RKO (cell line): ENCODE results near the gene LPP.

Experiments
- DNase-seq: peaks from one replicate; pipeline ENCODE4 v3.0.0-alpha.2; 2016; ENCODE audit warnings: low spot score

Gene LPP

DNA sequence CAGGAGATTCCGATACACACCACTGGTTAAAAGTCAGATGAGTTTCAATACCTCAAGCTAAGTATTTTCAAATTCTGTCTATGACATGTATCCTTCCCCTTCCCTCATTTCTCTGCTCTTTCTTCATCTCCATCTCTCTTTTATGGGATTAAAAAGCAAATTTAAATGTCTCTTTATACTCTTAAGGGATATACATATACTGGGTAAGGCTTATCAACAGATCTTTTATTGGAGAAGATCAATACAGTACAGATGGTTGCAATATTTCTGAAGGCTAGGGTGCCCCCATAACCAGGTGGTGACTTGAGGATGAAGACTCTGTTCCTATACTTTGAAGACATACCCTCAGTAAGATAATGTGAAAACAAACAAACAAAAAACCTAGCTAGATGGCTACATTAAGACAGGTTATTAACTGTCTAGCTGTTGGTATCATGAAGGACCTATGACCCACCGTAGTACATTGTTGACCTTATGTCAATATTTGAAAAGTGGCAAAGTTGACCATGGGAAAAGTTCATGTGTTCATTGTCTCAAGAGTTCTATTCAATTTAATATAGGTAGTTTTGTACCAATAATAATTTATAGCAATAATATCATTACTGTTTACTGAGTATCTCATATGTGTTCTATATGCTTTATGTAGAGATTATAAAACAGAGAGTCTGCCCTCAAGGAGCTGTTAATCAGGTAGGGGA lies 319.8 kb downstream of the LPP start:
- no peak for DNase-seq

DNA sequence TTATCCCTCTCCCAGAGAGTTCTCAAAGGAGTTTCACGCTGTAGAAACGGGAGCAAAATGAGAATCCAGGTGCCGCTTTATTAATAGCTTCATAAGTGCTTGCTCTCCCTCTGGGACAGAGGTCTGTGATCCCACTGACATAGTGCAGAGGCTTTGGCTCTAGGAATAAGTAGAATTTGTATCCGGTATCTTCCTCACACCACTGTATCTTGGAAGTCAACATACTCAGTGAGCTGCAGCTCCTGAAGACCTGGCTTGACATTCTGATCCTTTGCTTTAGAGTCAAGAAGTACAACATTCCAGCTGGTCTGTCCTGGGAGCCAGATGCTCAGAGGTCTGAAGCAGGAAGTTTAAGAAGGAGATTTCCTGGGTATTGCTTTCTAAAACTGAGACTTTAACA lies 323.0 kb downstream of the LPP start:
- no peak for DNase-seq

DNA sequence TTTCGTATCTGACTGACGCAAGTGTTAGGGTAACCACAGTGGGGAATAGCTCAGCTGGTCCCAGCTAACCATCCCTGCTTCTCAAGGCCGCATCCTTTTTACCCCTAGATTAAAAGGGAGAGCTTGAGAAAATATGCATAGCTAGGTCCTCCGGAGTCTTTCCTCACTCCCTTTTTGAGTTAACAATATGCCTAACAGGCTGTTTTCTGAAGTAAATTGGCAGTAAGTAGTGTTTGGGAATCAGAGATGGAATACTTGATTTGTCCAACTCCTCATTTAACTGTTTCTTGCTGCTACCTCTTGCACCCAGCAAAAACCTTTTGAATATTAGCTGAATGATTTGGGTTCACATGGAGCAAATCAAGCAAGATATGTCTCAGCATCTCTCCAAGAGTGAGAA lies 326.1 kb downstream of the LPP start:
- no peak for DNase-seq

DNA sequence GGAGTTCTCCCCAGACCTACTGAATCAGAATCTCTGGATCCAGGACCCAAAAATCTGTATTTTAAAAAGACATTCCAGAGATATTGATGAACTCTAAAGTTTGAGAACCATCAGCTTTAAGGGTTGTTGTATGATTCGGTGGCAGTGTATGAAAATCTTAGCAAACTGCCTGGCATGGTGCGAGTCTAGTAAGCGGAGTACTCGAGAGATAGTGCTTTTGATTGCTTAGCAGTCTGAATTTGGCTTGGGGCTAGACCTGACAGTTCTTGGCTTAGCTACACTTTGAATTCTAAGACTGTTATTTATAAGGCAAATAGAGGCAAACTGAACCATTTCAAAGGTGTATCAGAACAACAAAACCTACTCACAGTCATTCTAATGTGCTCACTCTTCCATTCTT lies 329.0 kb downstream of the LPP start:
- DNase-seq = no peak

DNA sequence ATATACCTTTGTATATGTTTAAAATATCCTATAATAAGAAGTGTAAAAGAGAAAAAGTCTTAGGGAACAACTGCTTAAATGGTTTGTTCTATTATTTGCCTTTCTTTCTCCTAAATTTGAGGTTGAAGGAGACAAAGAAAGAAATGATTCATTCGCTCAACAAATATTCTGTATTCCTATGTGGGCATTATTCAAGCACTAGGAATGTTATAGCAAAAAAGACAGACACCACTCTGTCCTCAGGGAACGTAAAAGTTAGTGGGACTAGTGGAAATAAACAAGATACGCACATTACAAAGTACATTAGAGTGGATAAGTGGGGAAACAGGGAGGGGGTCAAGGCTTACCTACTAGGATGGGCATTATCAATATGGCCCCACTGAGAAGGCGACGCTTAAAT lies 332.2 kb downstream of the LPP start:
- DNase-seq = no peak

DNA sequence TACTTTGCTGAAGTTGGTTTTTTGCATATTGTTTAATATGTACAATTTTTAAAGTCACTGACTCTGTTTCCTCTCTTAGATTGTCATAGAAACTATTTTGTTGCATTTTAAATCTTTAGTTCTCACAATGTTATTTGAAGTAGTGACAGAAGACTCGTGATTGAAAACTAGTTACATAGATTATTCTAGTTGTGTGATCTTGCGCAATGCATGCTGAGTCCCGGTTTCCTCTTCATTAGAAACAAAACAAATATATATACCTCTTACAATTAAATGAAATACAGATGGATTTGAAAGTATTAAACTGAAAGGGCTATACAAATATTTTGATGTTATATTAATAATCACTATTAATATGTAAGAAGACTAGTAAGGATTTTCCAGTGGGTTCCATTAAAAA lies 333.0 kb downstream of the LPP start:
- no peak for DNase-seq

DNA sequence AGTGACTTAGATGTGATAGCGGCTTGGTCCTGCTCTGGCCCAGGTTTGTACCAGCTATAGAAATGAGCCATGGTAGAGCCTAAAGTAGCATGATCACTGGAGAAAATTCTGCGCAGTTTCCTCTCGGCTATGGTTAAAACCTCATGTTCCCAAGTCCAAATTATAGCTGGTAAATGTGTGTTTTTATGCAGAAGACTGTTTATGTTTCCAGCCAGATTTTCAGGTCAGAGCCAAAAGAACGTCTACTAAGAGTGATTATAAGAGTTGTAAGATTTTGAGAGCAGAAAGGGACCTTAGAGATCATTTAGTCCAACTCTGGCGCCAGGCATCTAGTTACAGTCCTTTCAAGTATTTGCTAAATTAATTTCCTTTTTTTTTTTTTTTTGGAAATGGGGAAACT lies 333.7 kb downstream of the LPP start:
- DNase-seq = no peak

DNA sequence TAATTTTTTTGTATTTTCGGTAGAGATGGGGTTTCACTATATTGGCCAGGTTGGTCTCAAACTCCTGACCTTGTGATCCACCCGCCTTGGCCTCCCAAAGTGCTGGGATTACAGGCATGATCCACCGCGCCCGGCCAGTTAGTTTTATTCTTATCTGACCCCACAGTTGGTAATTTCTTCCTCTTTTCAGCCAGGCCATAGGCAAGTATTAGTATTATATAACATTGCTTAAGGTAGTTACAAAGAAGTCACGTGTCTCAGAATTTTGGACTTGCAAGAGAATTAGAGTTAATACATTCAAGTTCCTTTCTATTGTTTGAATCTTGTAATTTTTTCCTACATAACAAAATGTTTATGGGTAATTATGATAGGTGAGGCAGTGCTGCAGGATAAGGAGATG lies 334.8 kb downstream of the LPP start:
- DNase-seq = no peak

DNA sequence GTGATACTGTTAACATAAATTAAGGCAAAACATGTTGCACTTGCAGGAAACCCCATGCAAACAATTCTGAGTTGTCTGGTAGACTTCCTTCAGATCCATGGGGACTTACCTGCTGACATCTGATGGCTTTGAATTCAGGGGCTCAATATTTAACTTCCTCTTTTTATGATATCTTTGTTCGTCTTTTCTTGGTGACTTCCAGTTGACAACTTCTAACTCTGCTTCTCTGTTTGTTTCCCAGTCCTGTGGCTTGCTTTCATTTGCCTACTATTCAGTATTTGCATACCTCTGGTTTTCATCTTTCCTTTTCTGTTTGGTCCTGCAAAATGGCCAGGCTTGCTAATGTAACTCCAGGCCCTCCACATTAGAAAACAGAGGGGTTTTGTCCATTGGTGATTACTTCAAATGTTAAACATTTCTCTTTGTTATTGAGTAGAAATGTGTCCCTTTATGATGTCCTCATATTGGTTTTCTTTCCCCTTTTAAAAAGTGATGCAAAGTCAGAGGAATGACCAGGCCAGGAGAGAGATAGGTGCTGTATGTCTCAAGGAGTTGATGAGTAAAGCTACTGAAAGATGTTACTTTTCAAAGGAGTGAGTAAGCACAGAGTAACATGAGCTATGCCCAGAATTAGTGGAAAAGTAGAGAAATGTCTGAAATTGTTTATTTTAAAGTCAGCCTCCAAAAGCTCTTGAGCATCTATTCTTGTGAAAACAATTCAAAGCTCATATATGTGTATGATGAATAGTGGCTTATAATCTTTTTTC lies 335.9 kb downstream of the LPP start:
- DNase-seq = no peak

DNA sequence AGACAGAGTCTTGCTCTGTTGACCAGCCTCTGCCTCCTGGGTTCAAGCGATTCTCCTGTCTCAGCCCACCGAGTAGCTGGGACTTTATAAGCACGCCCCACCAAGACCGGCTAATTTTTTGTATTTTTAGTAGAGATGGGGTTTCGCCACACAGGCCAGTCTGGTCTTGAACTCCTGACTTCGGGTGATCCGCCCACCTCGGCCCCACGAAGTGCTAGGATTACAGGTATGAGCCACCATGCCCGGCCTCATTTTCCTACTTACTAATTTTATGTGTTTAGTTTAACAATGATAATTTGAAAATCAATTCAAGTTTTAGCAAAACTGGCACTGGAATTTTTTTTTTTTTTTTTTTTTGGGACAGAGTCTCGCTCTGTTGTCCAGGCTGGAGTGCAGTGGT lies 336.5 kb downstream of the LPP start:
- no peak for DNase-seq

DNA sequence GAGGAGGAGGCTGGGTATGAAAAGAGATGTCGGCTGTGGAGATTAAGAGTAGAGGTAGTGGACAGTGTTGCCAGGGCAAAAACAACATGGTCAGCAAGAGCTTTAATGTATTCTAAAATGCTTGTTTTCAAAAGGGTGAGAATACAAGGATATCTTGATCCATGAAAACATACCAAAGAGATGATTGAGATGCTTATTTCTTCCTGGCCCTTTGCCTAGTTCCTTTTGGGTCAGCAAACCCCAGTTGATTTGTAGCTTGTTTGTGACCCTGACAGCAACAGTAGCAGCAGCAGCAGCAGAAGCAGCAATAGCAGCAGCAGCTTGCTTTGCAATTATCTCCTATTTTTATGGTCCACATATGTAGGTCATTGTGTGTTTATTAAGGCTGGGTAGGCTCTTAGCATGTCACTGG lies 337.3 kb downstream of the LPP start:
- DNase-seq = no peak

DNA sequence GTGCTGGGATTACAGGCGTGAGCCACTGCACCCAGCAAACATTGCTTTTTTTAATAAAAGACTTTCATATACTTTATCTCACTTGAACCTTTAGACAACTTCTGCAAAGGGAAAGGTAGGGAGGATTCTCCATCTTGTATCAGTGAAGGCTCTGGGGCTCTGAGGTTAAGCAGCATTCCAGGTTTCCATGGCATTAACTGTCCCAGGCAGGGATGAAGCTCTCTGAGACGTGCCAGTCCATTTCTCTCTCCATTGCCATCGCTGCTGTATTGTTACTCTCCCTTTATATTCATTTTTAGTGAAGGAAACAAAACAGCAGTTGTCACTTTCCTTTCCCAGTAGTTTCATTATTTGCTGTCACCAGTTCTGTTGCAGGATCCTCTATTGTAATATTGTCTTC lies 342.4 kb downstream of the LPP start:
- DNase-seq = no peak

DNA sequence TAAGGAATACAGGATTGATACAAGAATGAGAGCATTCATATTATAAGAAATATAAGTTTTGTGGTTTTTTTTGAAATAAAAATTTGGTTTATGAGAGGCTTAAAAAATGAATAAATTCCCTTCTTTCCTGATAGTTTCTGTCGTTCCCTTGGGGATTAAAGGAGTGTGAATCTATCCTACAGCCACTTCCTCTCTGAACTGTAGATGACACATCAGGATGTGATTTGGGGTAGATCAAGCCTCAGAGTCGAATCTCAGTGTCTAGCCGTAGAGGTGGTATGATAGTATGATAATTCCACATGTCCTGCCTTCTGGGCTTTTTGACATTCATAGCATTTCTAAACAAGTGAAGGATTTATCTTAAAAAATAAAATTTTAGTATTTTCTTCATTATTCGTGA lies 343.1 kb downstream of the LPP start:
- DNase-seq = peak; percentile 24

DNA sequence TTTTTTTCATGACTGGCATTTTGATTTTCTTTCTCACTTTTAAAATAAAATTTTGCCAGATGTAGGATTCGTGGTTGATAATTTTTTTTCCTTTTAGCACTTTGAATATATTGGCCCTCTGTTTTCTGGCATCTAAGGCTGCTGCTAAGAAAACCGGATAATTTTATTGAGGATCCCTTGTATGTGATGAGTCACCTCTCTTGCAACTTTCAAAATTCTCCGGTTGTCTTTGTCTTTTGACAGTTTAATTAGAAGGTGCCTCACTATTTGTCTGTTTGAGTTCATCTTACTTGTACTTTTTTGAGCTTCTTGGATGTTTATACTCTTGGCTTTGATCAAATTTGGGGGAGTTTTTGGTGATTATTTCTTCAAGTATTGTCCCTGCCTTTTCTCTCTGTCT lies 349.7 kb downstream of the LPP start:
- DNase-seq = no peak

DNA sequence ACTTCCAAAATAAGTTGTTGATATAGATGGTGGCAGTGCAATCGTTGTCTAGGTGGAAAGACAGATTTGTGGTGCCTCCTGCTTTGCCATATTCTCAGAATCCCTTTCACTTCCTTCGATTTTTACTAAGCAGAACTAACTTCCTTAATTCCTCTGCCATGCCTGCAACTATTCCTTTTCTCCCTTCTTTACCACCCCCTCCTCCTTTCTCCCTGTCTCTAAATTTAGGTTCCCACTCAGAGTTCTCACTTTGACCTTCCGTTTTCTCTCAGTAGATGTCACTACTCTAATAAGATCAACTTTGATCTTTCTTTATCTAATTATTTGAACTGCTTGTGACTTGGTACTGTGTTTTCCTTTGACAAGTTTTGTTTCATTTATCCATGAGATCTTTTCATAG lies 351.2 kb downstream of the LPP start:
- DNase-seq = no peak

DNA sequence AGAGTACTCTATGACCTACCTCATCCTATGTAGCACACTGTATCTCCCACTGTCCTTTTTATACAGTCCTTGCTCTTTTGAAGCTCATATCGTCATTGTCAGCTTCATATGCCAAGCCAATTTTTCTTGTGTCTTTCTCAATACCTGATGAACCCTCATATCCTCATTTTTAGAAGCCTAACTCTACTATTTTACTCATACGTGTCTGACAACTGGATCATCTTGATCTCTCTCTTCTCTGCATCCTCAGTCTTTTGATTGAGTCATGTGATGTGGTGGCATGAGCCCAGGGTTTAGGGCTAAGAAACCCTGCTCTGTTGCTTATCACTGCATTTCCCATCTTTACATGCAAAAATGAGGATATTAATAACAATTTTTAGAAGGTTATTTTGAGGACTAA lies 352.0 kb downstream of the LPP start:
- no peak for DNase-seq

DNA sequence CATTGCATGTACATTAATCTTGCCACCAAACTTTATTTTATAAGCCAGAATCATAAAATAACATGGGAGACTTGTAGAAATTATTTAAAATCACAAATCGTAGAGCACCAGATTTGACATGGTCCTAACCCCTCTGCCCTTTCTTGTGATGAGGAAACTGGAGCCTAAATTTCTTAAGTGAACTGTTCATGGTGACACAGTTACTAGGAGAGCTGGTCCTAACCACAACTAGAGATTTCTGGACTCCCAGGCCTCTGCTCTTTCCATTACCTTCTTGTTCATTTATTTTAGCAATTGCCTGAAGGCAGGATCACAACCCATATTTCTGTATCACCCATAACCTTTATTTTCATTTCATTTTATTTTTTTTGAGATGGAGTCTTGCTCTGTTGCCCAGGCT lies 352.5 kb downstream of the LPP start:
- DNase-seq = no peak

DNA sequence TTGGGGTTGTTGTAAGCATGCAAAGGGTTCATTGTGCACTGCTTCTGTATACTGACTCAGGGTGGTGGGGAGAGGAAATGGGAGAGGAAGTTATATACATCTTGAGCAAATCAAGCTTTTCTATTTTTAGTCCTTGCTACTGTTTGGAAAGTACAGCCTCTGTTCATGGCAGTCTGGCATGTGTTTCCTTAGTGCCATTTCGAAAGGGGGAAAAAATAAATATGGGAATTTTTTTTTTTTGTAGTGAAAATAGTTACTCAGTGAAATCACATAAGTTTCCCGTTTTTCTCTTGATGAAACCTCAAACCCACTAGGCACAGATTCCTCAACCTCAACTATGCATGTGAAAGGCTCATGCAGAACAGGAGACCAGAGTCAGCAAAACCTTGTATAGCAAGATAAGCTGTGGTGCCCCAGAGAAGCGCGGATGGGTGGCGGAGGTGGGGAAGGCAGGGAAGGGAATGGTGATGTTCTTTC lies 353.3 kb downstream of the LPP start:
- no peak for DNase-seq

DNA sequence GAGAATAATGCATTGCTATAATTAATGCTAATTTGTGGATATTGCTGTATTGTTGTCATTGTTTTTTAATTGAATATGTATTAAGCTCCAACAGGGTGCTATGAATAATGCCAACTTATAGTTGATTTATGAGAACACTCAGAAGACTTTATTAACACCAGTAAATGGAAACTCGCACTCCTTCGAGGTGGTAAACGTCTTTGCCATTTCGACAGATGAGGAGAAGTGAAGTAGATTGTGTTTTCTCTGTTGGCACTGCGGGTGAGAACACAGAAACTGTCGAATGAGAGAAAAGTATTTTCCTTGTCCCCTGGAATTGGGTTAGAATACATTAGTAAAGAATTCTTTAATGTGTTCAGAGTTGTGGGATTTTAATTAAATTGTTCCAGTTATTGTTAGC lies 354.5 kb downstream of the LPP start:
- DNase-seq = no peak

DNA sequence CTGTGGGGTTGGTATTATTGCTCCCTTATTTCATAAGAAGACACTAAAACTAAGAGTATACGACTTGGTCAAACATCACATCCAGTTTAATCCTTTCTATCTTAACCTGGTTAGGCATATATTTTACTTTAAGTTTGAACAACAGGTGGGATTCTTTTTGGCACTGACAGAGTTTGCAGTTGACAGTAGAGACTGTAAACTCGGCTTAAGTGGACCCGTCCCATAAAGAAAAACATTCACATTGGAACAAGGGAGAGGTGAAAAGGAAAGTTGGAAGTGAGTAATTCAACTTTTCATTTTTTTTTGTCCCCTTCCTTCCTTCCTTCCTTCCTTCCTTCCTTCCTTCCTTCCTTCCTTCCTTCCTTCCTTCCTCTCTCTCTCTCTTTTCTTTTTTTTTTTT lies 355.4 kb downstream of the LPP start:
- no peak for DNase-seq

DNA sequence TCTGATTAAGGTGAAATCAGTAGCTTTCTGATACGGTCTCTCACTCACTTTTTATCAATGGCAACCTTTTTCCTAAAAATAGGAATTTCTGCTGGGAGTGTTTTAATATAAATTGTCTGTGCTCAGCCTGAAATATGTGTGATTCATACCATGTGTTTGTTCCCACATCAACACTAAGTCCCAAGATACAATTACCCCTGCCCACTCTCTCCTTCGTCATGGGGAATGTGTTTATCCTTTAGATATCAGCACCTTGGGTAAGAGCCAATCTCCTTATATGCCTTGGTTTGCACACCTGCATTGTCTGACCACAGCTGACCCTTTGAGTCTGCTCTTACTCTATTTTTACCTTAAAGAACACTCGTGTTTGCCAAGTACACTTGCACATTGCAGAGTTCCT lies 356.4 kb downstream of the LPP start:
- no peak for DNase-seq

DNA sequence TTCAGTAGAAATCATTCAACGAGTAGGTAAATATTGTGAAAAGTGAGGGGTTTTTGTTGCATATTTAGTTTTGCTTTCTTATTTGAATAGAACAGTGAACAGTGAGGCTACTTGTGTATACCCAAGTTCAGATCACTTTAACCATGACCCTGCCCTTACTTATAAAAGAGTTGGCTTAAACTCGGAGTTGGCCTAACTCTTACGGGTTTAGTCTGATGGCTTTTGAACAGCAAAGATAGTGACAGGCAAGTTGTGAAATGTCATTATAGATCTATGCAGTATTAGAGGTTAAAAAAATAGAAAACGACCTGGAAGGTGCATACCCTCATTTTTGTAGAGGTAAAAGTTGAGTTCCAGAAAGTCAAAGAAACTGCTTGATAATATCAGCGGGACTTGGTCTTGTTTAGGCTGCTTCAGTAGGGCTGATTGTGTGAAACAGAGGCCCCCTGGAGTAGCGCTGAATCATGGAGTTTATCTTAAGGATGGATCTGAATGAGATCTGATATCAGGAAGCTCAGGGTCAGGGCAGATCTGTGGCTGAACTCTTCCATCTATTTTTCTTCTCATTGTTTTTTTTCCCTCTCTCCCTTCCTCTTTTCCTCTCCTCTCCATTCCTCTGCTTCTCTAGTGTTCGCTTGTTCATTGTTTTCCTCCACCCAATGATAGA lies 359.8 kb downstream of the LPP start:
- no peak for DNase-seq

DNA sequence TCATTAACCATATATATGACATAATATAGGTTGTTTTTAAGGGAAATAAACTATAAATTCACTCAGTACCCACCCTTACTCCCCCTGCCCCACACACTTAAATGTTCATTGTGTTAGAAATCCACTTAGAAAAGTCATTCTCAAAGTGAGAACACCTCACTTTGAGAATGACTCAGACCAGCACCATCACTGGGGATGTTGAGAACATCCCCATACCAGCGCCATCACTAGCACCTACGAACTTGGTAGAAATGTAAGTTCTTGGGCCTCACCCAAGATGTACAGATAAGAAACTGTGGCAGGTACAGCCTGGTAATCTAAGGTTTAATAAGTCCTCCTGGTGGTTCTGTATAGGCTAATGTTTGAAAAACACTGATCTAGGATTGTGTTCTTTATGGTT lies 362.6 kb downstream of the LPP start:
- no peak for DNase-seq
